GM23248 (cell line): ENCODE measurements around the gene EEF2KMT.
"Not testable (repeated sequence)": the region's sequence is repeated elsewhere in the genome, so short reads cannot be mapped to it uniquely, and the experiment has no call there.

ENCODE experiments used
- EZH2 ChIP-seq: fragments of 200-600 bp; sonication (generic); IDR thresholded peaks from 2 replicates; pipeline ENCODE4 v1.6.1; 2018; ENCODE audit warnings: antibody characterized with exemption, mild to moderate bottlenecking; ENCODE audit not compliant: insufficient read depth, poor library complexity, severe bottlenecking
- EZH2phosphoT487 ChIP-seq: fragments of 200-600 bp; sonication (generic); IDR thresholded peaks from 2 replicates; pipeline ENCODE4 v1.6.1; 2018; ENCODE audit warnings: antibody characterized with exemption, moderate library complexity, mild to moderate bottlenecking, low read depth; ENCODE audit not compliant: insufficient read depth

DNA sequence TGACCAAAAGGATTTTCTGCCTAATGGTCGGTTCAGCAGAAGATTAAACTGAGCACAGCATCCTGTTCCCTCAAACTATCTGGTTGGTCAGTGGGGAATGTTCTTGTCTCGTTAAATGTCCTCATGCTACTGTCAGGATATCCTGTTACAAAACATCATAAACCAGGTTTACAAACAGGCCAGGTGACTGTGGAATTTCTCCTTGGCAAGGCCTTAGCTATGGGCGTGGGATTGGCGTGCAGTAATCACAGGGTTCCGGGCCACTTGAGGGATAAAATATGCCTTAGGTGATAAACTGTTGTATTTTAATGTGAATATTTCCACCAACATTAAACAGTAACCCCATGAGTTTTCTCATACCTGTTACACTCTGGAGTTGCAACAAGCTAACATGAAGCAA lies 7.4 kb upstream of the EEF2KMT start:
- not testable (repeated sequence) for TF ChIP-seq EZH2, EZH2phosphoT487
